ENCODE data around the gene ANKDD1B.

DNA sequence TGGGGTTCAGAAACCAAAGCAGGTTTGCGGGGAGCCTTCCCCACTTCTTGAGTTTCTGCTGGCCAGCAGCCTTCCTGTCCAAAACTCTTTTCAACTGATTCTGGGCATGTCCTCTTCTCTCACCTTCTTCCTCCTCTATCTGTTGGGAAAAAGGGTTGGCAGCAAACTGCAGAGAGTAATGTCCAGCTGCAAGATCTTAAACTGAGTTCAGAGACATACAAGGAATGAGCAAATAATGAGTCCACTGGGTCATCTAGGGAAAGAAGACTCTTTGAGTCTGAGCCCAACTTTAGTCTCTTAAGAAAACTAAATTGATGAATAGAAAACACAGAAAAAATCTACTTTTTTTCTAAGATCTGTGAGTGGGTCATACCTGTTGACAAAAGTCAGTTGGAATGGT is 16.5 kb downstream of the ANKDD1B start:
- TF ChIP-seq, protein P1, sequence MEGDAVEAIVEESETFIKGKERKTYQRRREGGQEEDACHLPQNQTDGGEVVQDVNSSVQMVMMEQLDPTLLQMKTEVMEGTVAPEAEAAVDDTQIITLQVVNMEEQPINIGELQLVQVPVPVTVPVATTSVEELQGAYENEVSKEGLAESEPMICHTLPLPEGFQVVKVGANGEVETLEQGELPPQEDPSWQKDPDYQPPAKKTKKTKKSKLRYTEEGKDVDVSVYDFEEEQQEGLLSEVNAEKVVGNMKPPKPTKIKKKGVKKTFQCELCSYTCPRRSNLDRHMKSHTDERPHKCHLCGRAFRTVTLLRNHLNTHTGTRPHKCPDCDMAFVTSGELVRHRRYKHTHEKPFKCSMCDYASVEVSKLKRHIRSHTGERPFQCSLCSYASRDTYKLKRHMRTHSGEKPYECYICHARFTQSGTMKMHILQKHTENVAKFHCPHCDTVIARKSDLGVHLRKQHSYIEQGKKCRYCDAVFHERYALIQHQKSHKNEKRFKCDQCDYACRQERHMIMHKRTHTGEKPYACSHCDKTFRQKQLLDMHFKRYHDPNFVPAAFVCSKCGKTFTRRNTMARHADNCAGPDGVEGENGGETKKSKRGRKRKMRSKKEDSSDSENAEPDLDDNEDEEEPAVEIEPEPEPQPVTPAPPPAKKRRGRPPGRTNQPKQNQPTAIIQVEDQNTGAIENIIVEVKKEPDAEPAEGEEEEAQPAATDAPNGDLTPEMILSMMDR (IDR thresholded peaks at IDR 0.05; ENCODE audit: insufficient read depth, low read length, poor library complexity, severe bottlenecking) = no peak
- TF ChIP-seq EZH2phosphoT487 (conservative IDR thresholded peaks at IDR 0.05; ENCODE audit: low read length) = no peak

Data from SU-DHL-6 (cell line).